OCI-M2 (cell line): ENCODE data around the gene CREG1.
"Not testable (repeated sequence)": the region's sequence is repeated elsewhere in the genome, so short reads cannot be mapped to it uniquely, and the experiment has no call there.

ENCODE experiments used
- DNase-seq: peaks from one replicate; lab custom pipeline; 2025; ENCODE audit not compliant: unreplicated experiment; lab: John Stamatoyannopoulos, UW

CREG1 gene

DNA sequence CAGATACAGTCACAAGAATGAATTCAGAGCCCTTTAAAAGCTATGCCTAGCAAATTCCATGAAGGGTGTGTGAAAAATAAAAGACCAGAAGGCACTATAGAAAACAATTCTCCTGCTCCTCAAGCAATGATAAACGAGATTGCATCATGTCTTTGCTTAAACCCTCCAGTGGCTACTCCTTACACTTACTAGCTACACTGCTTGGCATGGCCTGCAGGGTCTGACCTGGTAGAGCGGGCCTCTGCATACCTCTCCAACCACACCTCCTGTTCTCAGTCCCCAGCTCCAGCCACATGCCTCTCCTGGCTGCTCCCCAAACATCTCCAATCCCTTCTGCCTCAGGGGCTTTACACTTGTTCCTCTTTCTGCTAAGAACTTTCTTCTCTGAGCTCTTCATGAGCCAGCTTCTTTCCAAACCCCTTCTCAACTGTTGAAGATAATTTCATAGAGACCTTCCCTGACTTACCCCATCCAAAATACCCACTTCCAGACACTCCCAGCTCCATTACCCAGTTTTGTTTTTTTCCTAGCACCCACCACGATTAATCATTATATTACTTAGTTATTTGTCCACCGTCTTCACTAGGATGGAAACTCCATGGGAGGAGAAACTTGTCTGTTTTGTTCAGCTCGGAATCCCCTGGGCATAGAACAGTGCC lies 11.2 kb upstream of the CREG1 start:
- no peak for DNase-seq

DNA sequence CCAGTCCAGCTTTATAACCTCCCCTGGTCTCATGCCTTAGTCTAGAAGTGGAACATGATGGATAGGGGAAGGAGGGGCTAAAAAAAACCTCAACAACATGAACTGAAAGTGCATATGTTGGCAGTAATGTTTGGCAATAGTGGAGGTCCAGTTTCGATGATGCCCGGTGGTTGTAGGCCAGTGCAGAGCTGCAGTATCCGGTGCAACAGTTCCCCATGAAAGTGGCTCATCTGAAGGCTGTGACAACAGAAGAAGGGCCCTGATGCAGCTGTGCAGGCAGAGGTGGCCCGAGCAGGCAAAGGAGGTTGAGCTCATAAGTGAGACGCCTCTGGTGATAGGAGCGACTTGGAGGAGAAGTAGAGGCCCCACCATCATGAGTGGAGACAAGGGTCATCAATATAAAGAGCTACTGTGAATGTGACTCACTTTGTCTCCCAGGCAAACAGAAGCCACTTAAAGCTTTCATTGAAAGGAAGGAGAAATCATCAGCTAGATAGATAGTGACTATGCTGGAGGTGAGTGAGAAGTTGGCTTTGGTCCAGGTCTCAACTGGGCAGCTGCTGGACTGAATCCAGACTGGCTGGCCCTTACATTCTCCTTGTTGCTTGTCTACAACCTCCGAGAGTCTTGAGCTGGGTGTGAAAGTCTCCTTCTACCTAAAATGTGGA lies 10.2 kb upstream of the CREG1 start:
- DNase-seq: no peak

DNA sequence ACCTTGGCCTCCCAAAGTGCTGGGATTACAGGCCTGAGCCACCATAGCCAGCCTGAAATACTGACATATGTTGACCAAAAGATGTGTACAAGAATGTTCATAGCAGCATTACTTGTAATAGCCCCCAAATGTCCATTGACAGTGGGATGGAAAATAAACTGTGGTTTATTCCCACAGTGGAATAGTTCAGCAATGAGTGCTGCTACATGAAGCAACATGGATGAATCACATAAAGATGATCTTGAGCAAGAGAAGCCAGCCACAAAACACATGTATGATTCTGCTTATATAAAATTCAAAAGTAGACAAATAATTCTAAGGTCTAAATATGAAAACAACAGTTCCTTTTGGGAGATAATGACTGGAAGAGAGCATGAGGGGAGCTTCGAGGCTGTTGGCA lies 9.1 kb upstream of the CREG1 start:
- no peak for DNase-seq

DNA sequence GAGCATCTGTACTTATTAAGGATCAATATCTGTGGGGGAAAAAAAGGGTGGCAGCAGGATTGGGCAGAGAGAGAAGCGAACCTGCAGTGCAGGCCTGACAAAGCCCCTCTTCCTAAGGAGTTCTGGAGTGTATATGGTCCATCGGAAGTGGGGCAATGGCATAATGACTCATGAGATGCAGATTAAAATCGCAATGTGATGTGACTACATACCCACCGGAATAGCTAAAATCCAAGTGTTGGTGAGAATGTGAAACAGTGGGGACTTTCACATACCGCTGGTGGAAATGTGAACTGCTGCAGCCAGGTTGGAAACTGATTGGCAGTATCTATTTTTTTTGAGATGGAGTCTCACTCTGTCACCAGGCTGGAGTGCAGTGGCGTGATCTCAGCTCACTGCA lies 8.2 kb upstream of the CREG1 start:
- no peak for DNase-seq

DNA sequence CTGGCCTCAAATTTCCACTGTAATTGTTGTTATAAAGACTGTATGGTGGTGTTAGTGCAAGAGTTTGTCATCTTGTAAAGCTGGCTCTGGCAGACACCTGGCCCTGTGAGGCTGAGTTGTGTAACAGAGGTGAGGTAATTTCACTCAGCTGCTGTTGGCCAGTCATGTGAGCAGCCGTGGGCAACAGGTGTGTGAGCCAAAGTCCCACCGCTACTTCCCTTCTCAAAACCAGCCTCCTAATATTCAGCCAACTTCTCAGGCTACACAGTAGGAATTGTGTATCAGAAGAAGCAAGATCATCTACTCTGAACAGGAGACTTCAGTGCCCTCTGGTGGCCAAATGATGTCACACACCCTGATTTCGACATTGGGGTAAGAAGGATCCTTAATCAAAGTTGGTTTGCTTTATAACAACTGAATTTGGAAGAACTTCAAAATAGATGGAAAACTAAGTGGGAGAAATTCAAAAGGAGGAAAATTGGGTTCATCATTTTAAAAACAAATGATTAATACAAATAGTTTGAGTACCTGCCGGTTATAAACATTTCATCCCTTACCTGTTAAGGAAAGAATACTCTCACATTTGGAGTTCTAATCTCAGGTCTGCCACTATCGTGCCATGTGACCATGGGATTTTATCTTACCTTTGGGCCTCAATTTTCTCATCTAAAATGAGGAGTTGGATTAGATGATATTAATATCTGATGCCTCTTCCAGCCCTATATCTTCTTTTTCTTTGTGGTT lies 2.6 kb upstream of the CREG1 start:
- peak; percentile 25 for DNase-seq

DNA sequence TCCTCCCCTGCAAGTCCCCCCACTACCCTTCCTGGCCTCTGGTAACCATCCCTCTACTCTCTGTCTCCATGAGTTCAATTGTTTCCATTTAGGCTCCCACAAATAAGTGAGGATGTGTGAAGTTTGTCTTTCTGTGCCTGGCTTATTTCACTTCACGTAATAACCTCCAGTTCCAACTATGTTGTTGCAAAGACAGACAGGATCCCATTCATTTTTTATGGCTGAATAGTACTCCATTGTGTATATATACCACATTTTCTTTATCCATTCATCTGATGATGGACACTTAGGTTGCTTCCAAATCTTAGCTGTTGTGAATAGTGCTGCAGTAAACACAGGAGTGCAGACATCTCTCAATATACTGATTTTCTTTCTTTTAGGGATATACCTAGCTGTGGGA lies 1.5 kb upstream of the CREG1 start:
- not testable (repeated sequence) for DNase-seq

DNA sequence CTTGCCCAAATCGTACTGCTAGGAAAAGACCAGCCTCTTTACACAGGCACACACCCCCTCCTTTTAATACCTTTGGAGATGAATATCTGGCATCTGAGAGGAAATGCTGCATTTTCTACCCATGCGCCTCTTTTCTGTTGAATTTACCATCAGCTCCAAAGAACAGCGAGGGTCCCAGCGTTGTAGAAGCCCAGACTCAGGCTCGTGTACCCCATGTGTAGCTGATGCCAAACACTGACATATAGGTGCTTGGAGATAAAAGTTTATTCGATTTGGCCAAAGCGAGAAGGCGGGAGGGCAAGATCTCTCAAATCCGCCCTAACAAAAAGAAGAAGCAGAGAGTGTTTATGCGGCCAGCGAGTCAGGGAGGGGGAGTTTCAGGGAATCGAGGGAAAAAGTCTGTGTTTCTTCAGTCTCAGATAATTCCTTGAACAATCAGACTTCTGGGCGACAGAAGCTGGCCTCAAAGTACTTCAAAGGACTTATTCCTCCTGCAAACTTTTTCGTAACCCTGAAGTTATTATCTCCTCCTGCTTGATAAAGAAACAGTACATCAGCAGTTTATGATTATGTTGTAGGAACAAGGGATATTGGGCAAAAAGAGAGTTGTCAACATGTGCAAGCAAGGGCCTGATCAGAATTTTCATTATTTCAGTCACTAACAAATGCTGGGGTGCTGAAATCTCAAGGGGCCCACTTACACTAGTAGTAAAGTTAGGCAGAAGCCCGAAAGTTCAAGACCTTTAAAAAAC lies 642 bp upstream of the CREG1 start:
- no peak for DNase-seq

DNA sequence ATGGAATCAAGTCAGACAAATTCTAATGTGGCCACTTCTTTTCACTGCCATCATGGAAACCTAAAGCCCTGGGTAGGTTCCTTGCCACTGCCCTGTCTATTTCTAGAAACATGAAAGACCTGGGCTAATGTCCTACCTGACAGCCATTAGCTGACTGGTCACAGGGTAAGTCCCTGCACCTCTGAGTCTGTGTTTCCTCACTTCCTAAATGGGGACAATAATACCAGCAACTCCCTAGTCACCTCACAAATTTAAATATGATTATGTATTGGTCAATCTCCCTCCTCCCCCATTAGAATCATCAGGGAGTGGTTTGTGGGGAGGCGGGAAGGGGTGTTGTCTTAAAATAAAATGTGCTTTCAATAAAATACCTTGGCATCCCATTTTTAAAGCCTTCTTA lies 2.2 kb downstream of the CREG1 start:
- no peak for DNase-seq

DNA sequence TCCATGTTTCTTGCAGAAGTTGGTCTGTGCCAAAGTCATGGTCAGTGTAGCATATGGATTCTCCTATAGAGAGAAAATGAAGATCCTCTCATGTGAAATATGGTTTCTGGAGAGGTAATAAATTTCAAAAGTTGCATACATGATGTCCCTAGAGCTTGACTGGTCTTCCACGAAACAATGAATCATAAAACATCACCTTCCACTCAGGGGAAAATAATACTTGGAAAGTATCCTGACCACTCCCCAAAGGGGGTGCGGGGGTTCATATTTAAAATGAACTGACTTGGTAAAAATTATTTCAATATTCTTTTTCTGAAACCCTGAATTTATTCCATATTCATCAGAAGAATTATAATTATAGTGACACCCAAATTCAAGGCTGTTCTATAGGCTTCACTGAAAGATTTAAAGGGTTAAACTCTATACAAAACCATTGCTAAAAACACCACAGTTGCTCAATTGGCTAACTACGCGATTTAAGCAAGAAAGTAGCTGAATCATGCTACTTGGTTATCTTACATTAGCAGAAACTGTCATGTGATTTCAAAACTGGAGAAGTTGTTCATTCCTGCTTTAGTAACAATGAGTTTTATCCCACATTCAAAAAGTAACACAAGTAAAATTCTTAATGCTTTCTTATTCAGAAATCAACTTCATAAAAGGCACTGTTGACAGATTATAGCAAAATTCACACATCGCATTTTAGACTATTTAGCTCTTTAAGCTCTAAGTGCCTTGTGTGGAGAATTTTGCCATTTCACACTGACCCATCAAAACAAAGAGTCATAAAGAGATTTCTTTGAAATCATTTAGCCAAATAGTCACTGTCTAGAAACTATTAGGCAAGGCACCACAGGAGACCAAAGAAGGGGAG lies 5.3 kb downstream of the CREG1 start:
- DNase-seq: no peak

DNA sequence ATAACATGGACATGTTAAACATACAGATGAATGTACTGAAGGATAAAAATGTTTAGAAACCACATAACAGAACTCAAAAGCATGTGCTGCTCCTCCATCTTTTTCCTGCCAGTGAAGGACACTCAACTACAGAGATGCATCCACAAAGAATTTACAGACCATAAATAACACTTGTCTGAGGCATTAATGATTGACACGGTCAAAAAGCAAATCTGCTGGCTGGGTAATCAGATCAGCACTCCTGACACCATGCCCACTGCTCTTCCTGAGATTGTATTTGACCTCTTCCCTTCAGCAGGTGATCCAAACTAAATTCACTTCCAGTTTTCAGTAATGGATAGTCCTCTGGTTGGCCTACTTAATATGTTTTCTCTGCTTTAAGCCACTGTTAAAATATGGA lies 6.6 kb downstream of the CREG1 start:
- DNase-seq: no peak

DNA sequence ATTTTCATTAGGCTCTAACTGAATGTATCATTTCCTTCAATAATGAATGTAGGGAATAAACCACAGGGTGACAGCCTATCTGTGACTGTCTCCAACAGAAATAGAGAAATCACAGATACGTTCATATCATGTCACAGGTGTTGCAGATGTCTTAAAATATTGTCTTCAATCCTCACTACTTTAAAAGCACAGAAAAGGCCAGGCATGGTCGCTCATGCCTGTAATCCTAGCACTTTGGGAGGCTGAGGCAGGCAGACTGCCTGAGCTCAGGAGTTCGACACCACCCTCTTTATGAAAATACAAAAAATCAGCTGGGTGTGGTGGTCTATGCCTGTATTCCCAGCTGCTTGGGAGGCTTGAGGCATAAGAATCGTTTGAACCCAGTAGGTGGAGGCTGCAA lies 8.2 kb downstream of the CREG1 start:
- no peak for DNase-seq

DNA sequence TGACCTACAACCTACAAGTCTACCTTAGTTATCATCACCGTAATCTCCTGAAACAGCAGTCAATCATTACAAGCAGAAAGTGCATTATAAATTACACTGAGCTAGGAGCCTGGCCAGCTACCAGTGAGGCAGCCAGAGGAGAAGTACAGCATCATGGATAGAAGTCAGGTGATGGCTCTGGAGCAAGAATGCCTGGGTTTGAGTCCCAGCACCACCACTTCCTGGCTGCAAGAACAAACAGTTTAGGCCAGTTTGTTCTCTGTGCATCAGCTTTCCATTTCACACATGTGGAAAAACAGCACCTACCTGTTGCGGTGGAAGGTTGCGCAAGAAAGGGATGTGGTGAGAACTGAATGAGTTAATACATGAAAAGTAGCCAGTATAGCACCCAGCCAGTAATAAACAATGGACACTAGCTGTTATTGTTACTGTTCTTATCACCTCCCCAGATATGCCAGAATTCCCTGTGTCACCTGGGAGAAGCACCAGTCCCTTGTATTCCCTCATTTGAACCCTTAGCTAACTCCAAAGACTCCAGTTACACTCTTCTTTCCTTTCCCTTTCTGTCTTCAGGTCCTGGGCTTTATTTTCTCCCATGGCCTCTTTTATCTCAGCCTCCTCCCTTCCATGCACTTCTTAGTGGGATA lies 9.0 kb downstream of the CREG1 start:
- no peak for DNase-seq

DNA sequence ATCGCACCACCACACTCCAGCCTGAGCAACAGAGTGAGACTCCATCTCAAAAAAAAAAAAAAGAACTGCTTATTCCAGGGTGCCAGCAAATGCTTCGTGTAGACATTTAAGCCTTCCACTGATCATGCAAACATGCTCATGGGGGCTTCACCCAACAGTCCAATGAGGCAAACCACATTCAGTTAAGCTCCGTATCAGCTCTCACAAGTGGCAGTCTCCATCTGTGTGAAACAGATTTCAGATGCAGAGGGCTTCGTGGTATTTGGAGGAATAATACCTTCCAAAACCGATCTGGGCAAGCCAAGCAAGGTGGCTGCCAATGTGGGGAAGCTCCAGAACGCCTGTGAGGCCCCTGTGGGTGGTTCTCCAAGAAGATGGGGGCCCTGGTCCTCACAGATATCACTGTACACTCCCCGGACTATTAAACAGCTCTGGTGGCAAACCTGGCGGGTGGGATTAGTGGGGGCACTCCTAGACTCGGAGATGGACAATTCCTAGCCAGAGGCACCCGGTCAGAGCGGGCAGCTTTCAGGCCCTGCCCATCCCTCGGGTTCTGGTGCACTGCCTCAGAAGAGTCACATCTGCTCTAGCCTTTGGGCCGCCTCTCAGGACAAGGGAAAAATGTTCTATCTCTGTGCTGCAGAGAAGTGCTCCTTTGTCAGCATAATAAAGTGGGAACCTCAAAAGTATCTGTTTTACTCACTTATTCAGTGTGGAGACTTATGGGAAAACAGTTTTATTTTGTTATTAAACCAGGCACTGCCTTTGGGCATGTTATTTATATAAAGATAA lies 10.2 kb downstream of the CREG1 start:
- DNase-seq: no peak

DNA sequence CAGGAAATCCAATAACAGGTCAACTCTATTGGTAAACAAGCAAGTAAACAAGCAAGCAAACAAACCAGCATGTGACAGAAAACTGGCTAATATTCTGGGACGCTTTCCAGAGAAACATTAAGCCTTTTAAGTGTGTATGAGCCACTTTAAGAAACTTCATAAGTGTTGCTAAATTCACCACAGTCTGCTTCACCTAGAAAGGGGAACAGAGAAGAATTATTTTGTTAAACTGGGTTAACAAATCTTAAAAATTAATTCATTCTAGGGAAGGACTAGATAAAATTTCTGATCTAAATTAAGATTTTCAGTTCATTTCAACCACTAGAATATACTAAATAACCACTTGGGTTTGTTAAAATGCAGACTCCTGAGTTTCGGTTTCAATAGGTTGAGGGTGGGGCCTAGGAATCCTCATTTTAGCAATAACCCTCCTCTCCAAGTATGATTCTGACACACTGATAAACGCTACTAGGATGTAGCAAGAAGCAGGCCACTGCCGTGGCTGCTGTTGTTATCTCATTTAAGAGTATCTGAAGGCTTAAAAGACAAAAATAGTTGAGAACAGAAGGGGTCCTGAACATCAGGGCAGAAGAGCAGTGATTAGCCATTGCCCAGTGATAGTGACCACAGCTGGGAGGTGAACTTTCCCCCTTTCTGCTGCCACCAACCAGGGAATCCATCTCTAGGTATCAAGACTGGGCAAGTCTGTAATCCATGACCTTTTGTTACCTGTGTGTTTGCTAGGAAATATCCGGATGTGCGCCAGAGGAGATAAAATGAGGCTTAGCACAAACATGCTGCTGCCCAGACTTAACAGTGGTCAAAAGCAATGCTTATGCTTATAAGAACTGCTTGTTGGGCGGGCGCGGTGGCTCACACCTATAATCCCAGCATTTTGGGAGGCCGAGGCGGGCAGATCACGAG lies 11.2 kb downstream of the CREG1 start:
- no peak for DNase-seq

DNA sequence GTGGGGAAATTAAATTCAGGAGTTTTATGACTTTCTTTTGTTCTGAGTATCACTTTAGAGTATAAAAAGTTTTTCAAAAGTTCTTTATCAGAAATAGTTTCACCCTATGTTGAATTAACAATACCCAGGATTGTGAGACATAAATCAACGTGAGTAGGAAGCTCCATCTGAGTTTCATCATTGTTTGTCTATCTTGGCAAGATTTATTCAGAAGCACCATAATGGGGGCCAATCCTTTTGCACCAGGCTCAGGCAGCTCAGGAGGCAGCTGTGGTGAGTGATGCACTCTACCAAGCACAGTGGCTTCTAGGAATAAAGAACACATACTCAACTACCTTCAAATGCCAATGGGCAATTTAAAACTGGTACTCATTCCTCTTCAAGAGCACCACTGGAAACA lies 12.0 kb downstream of the CREG1 start:
- DNase-seq: no peak

DNA sequence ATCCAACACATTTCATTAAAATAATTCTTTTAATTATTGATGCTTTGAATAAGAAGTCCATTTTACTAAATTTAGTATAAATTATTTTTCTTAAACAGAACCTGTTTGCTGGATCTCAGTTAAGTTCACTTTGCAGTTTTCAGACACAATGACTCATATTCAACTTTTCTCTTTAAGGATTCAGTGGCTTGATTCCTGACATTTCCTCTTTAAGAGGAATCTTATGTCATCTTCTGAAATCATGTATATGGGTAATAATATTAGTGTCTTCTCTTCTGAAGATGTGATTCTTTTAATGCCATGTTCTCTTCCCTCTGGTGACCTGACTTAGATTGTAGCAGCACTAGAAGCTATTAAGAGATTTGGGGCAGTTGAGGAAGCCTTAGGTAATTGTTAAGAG lies 12.6 kb downstream of the CREG1 start:
- DNase-seq: no peak

DNA sequence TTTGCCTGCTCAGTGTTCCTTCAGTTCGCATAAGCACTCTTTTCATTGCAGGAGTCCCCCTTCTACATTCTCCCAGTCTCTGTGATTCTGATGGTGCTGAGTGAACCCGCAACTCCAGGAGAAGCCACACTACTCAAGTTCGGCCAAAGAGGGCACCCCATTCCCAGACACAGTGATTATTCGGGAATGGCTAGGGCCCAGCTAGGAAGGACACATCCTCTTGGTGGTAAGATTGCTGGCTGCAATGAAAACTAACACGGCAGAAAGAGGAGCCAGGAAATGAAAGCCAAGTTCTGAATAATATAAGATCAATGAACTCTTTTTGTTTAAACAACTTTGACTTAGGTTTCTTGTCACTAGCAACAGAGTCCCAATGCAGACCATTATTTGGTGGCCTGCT lies 14.9 kb downstream of the CREG1 start:
- DNase-seq: no peak

DNA sequence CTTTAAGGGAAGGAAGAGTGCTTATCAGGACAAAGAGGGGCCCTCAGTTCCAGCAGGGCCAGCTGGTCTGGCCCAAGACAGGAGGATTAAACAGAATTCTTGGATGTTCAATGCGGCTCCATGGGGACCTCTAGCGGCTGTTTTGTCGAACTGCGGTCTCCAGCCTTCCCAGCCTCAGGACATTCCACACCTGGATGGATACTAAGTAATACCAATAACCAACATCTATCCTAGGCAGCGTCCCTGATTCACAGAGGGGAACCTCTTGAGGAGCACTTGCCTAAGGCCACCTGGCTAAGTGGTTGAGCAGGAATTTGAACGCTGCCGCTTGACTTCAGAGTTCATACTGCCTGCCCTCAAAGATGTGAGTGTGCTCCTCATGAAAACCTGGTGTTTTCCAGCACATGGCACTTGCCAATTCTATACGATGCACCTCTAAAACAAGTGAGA lies 19.7 kb downstream of the CREG1 start:
- peak; percentile 62 for DNase-seq
